Right lobe of liver (tissue), 4 donors: Measurements from ENCODE around the gene GRK4.
A peak's percentile ranks its signal among the peaks of the same experiment; 100 is the strongest.

Source experiments
- CTCF ChIP-seq, 4 donors: fragments of 200-600 bp in 3 of 4; fragments of 450-650 bp in 1 of 4; IDR thresholded peaks; one replicate each; pipeline versions ENCODE4 v1.5.1 to v1.8.0; 2016 to 2022; ENCODE audit warnings: antibody characterized with exemption in 4 of 4, mild to moderate bottlenecking in 2 of 4
- POLR2A ChIP-seq: fragments of 450-650 bp; IDR thresholded peaks from one replicate; pipeline ENCODE4 v1.6.1; 2017; ENCODE audit warnings: antibody characterized with exemption, mild to moderate bottlenecking
- donor health status: DM: no; HTN: no; CAD: no.
- donor health status: DM: no; HTN: no; CAD: no.
- donor health status: DM: no; HTN: yes; CAD: no.

GRCh38 chr4:3074846-3075651 is 111.7 kb downstream of the GRK4 start:
- TF ChIP-seq CTCF (IDR thresholded peaks at IDR 0.05) (no peak), POLR2A (peak; percentile 32)
